HL-60/S4 (cell line): ENCODE results near the gene RNGTT.
"Not testable (repeated sequence)": the region's sequence is repeated elsewhere in the genome, so short reads cannot be mapped to it uniquely, and the experiment has no call there.

Source experiments
- in situ Hi-C: fragments of 300-500 bp; cut with MboI; formaldehyde crosslinking; loops from 2 replicates; pipeline ENCODE4 v1.14.3; 2022; ENCODE audit warnings: low sequenced_read_pairs

Gene RNGTT

DNA sequence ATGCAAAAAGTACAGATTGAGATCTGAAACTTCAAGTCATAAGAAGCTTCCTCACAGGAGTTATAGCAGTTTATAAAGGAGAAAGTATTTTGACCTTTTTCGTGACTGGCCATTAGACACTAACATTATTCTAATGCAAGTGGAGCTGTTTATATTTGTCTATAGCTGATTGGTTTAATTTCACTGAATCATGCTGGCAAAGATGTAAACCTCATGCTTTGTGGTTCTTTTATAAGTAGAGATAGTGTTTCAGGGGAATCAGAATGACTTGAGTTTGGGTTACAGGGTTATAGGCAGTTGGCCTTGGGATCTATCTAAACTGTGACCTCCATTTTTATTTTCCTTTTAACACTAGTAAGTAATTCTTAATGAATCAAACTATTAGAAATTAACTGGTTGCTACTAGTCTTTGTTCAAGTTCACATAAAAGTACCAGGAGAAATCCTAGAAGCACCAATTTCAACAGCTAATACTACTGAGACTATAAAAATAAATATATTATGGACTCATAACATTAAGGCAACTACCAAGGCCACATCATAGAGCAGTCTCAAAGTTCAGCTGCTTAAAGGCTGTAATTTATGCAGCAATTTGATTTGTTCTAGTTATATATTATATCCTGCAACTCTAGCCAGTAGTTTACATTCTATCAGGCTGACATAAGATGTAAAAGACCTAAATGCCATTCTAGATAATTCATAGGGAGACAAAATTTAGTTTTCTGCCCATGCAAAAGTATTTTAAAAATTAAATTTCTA lies 94.0 kb downstream of the RNGTT start:
- in situ Hi-C loops = loop anchor here (25.0 kb wide), 1 partner anchor 932 kb away; no protein-coding TSS in a partner anchor

GRCh38 chr6:88867841-88868731 lies 95.3 kb downstream of the RNGTT start:
- in situ Hi-C loops = loop anchor here (25.0 kb wide), 1 partner anchor 931 kb away; no protein-coding TSS in a partner anchor

DNA sequence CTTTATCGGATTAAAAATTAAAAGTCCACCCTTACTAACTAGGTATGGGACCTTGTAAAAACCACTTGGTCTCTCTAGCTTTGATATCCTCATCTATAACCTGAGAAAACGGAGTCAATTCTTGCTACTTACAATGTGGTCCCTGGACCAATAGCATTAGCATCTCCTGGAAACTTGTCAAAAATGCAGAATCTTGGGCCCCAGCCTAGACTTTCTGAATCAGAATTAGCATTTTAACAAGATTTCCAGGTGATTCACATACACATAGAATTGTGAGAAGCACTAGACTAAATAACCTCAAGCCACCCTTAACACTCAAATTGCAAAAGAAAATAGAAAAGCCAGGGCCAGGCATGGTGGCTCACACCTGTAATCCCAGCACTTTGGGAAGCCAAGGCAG lies 96.6 kb downstream of the RNGTT start:
- in situ Hi-C loops = loop anchor here (25.0 kb wide), 1 partner anchor 930 kb away; no protein-coding TSS in a partner anchor

- in situ Hi-C loops = loop anchor here (25.0 kb wide), 1 partner anchor 928 kb away; no protein-coding TSS in a partner anchor
These were observed 98.1 kb downstream of the RNGTT start for GRCh38 chr6:88865275-88865674.

- in situ Hi-C loops = loop anchor here (25.0 kb wide), 1 partner anchor 927 kb away; no protein-coding TSS in a partner anchor
These were observed 98.9 kb downstream of the RNGTT start for GRCh38 chr6:88864359-88865054.

DNA sequence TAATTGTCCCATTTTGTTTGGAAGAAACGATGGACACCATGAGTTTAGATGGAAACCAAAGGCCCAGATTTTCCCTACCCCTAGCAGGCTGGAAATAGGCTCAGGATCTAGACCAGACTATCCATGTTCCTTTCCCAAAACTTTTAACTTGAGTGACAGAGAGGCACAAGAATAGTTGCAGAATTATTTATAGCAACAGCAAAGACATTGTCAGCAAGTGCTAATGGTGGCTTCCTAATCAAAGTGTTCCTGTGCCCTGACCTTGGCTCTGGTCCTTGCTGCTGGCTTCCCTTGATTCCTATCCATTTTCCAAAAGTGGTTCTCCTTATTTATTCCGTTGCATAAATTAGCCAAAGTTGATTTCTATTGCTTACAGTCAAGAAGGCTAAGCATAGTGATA lies 103.1 kb downstream of the RNGTT start:
- in situ Hi-C loops = loop anchor here (25.0 kb wide), 1 partner anchor 923 kb away; no protein-coding TSS in a partner anchor

GRCh38 chr6:88858455-88858854 lies 105.0 kb downstream of the RNGTT start:
- in situ Hi-C loops = loop anchor here (25.0 kb wide), 1 partner anchor 921 kb away; no protein-coding TSS in a partner anchor

GRCh38 chr6:88856566-88856965 lies 106.9 kb downstream of the RNGTT start:
- in situ Hi-C loops = loop anchor here (25.0 kb wide), 1 partner anchor 919 kb away; no protein-coding TSS in a partner anchor

DNA sequence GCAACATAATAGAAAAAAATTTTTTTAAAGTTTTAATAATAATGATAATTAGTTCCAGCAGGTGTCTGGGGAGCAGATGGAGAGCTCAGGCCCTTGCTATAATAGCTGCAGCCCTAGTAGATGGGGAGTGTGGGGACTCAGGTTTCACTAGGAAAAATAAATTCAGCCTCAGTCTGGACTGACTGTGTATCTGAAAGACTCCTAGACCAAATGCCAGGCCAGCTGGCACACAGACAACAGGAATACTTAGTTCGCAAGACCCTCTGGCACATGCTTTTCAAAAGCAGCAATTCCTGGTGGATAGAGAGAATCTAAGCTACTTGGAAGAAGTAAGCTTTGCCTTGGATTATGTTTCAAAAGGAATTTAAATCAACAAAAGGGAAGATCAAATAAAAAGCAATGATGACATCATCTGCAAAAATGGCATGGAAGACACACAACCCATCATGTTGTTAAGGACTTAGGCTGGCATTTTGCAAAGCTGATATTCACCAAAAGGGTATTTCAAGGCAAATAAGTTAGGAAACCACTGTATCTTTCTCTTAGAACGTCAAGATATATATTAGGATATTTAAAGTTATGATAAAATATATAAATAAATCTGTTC lies 107.8 kb downstream of the RNGTT start:
- in situ Hi-C loops = loop anchor here (25.0 kb wide), 1 partner anchor 918 kb away; no protein-coding TSS in a partner anchor

- in situ Hi-C loops = loop anchor here (25.0 kb wide), 1 partner anchor 915 kb away; no protein-coding TSS in a partner anchor
These were observed 110.6 kb downstream of the RNGTT start for GRCh38 chr6:88852775-88853174.

DNA sequence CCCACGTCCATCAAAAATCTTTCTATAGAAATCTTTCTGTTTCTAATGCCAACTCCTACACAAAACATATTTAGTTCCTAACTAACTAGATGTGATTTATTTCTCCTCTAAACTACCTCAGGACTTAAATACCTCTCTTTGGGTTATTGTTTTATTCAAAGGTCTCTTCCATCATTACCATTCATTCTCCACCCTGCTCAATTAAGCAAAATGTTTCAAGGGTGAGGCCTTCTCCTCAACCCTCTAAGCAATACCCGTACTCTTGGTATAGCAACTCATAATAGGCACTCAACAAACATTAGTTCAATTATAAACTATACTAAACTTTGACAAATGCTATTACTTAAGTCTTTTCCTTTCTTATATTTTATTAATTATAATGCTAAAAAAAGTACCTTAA lies 111.4 kb downstream of the RNGTT start:
- in situ Hi-C loops = loop anchor here (25.0 kb wide), 1 partner anchor 915 kb away; no protein-coding TSS in a partner anchor

- in situ Hi-C loops = no loop called here
These were observed 114.5 kb downstream of the RNGTT start for GRCh38 chr6:88848870-88849269.

- in situ Hi-C loops = no loop called here
These were observed 120.4 kb downstream of the RNGTT start for GRCh38 chr6:88843040-88843439.

- in situ Hi-C loops = no loop called here
These were observed 121.1 kb downstream of the RNGTT start for GRCh38 chr6:88842320-88842719.

GRCh38 chr6:88840796-88841539 lies 122.5 kb downstream of the RNGTT start:
- in situ Hi-C loops = no loop called here

DNA sequence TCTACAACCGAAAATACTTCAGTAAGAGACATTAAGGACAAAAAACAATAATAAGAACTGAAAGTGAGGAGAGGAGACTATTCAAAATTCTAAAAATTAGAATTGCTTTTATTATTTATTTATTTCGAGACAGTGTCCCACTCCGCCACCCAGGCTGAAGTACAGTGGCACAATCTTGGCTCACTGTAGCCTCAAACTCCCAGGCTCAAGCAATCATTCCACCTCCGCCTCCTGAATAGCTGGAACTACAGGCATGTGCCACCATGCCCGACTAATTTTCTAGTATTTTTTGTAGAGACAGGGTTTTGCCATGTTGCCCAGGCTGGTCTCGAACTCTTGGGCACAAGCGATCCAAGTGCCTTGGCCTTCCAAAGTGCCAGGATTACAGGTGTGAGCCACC lies 123.1 kb downstream of the RNGTT start:
- in situ Hi-C loops = no loop called here

- in situ Hi-C loops = no loop called here
These were observed 124.1 kb downstream of the RNGTT start for GRCh38 chr6:88839280-88839679.

DNA sequence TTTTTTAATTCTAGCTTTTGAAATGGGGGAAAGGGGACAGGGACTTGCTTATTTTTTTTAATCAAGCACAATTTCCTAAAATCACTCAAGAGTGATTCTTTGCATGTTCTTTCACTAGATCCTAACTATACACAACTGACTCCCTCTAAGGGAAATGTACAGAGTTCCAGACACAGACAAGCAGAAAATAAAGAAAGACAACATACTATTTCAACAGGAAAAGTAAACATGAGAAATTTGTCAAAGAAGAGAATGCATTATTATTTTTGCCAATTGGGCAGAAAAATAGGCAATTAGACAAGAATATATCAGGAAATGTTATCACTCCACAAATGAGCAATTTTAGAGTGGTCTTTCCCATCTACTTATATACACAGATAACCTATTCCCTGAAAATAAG lies 128.2 kb downstream of the RNGTT start:
- in situ Hi-C loops = no loop called here

- in situ Hi-C loops = not testable (repeated sequence)
These were observed 130.3 kb downstream of the RNGTT start for GRCh38 chr6:88833071-88833470.
